Right atrium auricular region (tissue), 2 donors: ENCODE data around the gene RPTOR. TPM values are rescaled to one million over a fixed set of nuclear protein-coding genes. Genes with fewer than 3 reads are reported as not detected.
"Not testable (repeated sequence)": the region's sequence is repeated elsewhere in the genome, so short reads cannot be mapped to it uniquely, and the experiment has no call there.

ENCODE experiments used
- DNase-seq: peaks from one replicate; pipeline ENCODE4 v3.0.0-alpha.2; 2019; ENCODE audit warnings: low spot score
- H3K27ac ChIP-seq, 2 donors: fragments of 200-600 bp; sonication (generic); 1 replicate in 1 of 2; 2 replicates in 1 of 2; pipeline ENCODE4 v1.5.1; 2016 to 2019
- H3K27me3 ChIP-seq, 2 donors: fragments of 200-600 bp; sonication (generic); one replicate each; pipeline versions ENCODE4 v1.5.1 to v1.6.0; 2017 to 2019
- H3K36me3 ChIP-seq: fragments of 200-600 bp; sonication (generic); one replicate; pipeline ENCODE4 v1.5.1; 2016
- H3K4me1 ChIP-seq, 2 donors: fragments of 200-600 bp; sonication (generic); one replicate each; pipeline versions ENCODE4 v1.5.1 to v1.6.0; 2017 to 2019
- H3K4me3 ChIP-seq, 2 donors: fragments of 200-600 bp; sonication (generic); 1 replicate in 1 of 2; 2 replicates in 1 of 2; pipeline ENCODE4 v1.5.1; 2017 to 2019; ENCODE audit warnings: mild to moderate bottlenecking in 1 of 2, moderate library complexity in 1 of 2
- H3K9me3 ChIP-seq, 2 donors: fragments of 200-600 bp; sonication (generic); one replicate each; pipeline ENCODE4 v1.5.1; 2019
- CTCF ChIP-seq, 2 donors: fragments of 200-600 bp; sonication (generic); IDR thresholded peaks; one replicate each; pipeline ENCODE4 v1.5.1; 2019; ENCODE audit warnings: antibody characterized with exemption in 2 of 2
- total RNA-seq, 2 donors: library from RNA; depleted of rRNA; stranded (reverse); fragments of >200 nt; gene quantifications; one replicate each; pipeline ENCODE4 v1.1.0, GENCODE V29; 2016

Gene RPTOR
- total RNA-seq, 2 donors from 2014 or later: 19.9 to 22.6 TPM

- Histone ChIP-seq H3K4me3 (no peak overlapping the region), H3K9me3 (no peaks in the 10 kb centered on the region), H3K27me3 (no peaks in the 10 kb centered on the region), H3K36me3 (no peaks in the 10 kb centered on the region), H3K27ac (no peak overlapping the region), H3K4me1 (no peaks in the 10 kb centered on the region)
- TF ChIP-seq CTCF (IDR thresholded peaks at IDR 0.05): no peak
- DNase-seq: no peak
Observed at GRCh38 chr17:80573701-80574100, 29.1 kb downstream of the RPTOR start.

DNA sequence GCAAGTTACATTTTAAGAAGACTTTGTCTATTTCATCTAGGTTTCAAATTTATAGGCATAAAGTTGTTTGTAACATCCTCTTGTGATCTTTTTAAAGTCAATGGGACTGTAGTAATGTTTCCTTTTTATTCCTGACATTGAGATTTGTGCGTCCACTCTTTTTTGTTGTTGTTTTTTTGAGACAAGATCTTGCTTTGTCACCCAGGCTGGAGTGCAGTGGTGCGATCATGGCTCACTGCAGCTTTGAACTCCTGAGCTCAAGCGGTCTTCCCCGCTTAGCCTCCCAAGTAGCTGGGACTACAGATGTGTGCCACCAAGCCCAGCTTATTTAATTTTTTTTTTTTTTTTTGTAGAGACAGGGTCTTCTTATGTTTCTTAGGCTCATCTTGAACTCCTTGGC lies 29.9 kb downstream of the RPTOR start:
- TF ChIP-seq CTCF (IDR thresholded peaks at IDR 0.05): no peak
- Histone ChIP-seq H3K27me3 (no peaks in the 10 kb centered on the region), H3K27ac (no peak overlapping the region), H3K4me3 (no peak overlapping the region), H3K9me3 (no peaks in the 10 kb centered on the region), H3K4me1 (no peaks in the 10 kb centered on the region), H3K36me3 (no peaks in the 10 kb centered on the region)
- DNase-seq: no peak

DNA sequence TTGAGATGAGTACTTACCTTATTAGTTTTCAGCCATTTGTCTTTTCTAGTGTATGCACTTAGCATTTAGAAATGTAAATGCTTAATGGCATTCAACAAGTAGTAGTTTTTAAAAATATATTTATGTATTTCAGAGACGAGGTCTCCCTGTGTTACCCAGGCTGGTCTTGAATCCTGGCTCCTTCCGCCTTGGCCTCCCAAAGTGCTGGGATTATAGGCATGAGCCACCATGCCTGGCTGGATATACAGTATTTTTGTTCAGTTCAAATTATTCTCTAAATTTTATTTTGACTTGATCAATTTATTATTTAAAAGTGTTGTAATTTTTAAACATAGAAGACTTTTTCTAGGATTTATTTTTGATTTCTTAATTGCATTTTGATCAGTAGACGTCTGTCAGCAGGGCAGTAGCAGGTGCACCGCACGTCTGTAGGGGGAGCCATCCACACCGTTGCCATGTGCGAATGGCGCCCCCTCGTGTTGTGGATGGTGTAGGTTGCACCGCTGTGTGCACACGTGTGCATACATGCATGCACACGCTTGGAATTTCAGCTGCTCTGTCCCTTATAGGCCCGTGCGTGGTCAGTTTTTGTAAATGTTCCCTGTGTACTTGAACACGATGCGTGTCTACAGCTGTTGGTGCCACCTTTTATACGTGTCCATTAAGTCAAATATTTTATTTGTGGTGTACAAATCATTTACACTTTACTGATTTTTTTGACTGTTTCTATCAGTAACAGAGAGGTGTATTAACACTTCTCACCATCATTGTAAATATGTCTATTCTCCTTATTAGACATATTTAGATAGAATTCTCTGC lies 30.6 kb downstream of the RPTOR start:
- H3K9me3 ChIP-seq: no peaks in the 10 kb centered on the region
- no peaks in the 10 kb centered on the region for H3K36me3 ChIP-seq
- DNase-seq: peak; percentile 65
- TF ChIP-seq CTCF (IDR thresholded peaks at IDR 0.05): peak; percentile 60 to 87
- no peak overlapping the region for H3K27ac ChIP-seq
- H3K4me1 ChIP-seq: no peaks in the 10 kb centered on the region
- no peak overlapping the region for H3K4me3 ChIP-seq
- no peaks in the 10 kb centered on the region for H3K27me3 ChIP-seq

GRCh38 chr17:80577876-80578570 lies 33.4 kb downstream of the RPTOR start:
- H3K4me1 ChIP-seq: no peaks in the 10 kb centered on the region
- H3K27me3 ChIP-seq: no peaks in the 10 kb centered on the region
- H3K9me3 ChIP-seq: no peaks in the 10 kb centered on the region
- H3K36me3 ChIP-seq: no peaks in the 10 kb centered on the region
- H3K27ac ChIP-seq: no peak overlapping the region
- TF ChIP-seq CTCF (IDR thresholded peaks at IDR 0.05): no peak
- no peak for DNase-seq
- no peak overlapping the region for H3K4me3 ChIP-seq

GRCh38 chr17:80578668-80579388 lies 34.2 kb downstream of the RPTOR start:
- not testable (repeated sequence) for H3K4me3 ChIP-seq, H3K27ac ChIP-seq, H3K9me3 ChIP-seq, DNase-seq, H3K27me3 ChIP-seq, H3K4me1 ChIP-seq, H3K36me3 ChIP-seq

DNA sequence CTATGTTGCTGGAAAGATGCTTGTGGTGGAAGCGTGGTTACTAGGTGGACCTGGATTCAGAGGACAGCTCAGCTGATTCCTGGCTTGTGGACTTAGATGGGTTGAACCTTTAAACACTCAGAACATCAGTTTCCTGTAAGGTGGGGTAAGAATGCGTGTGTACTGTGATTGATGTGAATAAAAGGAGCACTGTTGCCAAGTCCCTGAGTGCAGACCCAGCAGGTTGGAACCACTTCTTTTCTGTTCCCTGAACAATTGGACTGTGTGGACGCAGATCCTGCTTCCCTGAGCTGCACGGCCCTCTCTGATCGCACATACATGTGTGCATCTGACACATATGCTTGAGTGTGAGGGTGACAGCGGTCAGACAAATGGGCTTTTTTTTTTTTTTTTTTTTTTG lies 37.5 kb downstream of the RPTOR start:
- no peak for TF ChIP-seq CTCF (IDR thresholded peaks at IDR 0.05)

More for the DNA sequence above, 37.5 kb downstream of the RPTOR start:
- H3K36me3 ChIP-seq: no peaks in the 10 kb centered on the region
- DNase-seq: no peak
- no peak overlapping the region for H3K4me3 ChIP-seq
- no peaks in the 10 kb centered on the region for H3K4me1 ChIP-seq
- H3K9me3 ChIP-seq: no peaks in the 10 kb centered on the region
- H3K27ac ChIP-seq: no peak overlapping the region
- H3K27me3 ChIP-seq: no peaks in the 10 kb centered on the region
